ENCODE results near the gene DTWD2.

DTWD2 gene, protein sequence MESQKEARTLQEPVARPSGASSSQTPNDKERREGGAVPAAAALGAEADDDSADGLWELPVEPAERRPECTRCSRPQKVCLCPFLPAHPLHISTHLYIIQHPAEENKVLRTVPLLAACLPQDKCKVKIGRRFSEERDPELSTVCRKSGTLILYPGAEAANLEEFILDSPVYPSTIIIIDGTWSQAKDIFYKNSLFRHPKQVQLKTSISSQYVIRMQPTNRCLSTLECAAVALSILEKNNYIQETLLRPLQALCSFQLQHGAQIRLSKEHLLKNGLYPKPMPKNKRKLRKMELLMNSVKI

DNA sequence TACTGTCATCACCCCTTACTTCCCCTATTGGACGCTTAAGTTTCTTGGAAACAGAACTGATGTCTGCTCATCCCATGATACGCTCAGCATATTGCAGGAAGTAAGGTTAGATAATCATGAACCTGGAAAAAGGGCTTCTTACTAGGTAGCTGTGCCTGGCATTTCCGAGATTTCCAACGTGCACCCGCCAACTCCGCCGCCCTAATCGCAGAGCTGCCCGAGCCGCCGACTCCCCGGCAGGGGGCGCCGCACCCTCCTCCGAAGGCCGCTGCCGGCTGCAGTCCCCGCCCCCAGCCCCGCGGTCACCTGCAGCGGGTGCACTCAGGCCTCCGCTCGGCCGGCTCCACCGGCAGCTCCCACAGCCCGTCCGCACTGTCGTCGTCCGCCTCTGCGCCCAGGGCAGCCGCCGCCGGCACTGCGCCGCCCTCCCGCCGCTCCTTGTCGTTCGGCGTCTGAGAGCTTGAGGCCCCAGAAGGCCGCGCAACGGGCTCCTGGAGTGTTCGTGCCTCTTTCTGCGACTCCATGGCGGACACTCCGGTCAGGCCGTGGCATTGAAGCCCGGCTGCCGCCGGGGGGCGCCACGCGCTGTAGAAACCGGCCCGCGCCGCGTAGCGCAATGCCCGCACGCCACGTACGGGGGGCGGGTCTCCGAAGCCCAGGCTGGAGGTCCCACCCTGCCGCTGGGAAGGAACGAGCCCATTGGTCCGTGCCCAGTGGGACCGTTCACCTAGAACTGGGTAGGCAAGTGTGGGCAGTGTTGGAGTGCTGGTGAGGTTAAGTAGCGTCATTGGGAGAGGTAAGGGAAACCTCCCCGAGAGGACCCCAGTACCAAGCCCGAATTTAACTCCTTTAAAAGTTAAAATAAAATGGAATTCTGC, at the start of gene DTWD2:
Gene DTWD2, minus strand, starts transcription at position 560 of the 878 bp plus-strand sequence. Its CDS starts 36 bp downstream, at position 524.
- TF ChIP-seq ZFX (IDR thresholded peaks at IDR 0.05) = peak; percentile 94
- TF ChIP-seq, protein P1, sequence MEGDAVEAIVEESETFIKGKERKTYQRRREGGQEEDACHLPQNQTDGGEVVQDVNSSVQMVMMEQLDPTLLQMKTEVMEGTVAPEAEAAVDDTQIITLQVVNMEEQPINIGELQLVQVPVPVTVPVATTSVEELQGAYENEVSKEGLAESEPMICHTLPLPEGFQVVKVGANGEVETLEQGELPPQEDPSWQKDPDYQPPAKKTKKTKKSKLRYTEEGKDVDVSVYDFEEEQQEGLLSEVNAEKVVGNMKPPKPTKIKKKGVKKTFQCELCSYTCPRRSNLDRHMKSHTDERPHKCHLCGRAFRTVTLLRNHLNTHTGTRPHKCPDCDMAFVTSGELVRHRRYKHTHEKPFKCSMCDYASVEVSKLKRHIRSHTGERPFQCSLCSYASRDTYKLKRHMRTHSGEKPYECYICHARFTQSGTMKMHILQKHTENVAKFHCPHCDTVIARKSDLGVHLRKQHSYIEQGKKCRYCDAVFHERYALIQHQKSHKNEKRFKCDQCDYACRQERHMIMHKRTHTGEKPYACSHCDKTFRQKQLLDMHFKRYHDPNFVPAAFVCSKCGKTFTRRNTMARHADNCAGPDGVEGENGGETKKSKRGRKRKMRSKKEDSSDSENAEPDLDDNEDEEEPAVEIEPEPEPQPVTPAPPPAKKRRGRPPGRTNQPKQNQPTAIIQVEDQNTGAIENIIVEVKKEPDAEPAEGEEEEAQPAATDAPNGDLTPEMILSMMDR (conservative IDR thresholded peaks at IDR 0.05) = peak; percentile 100
- H3K27ac ChIP-seq = peak within 1 kb of the TSS; percentile 83

DNA sequence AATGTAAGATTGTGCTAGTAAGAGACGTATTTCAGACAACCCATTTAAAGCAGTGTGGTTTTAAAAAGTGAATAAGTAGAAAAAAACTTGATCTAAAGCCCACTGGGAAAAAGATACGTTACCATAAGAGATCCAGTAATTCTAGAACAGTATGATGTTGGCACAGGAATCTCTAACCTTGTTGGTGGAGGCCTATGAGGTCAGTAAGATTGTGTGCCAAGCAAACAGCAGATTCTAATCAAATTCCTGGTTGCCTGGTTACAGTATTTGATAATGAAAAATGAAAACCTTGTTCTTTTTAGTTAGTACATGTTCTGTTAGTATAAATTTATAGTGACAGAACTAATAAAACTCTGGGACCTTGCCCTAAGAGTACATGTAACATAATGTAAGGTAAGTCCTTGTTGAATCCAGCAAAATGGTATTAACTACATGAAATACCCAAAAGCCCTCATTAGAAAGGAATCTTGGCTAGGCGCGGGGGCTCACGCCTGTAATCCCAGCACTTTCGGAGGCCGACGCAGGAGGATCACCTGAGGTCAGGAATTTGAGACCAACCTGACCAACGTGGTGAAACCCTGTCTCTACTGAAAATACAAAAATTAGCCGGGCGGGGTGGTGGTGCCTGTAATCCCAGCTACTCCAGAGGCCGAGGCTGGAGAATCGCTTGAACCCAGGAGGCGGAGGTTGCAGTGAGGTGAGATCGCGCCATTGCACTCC, 49.3 kb upstream of the DTWD2 start:
- no peak for TF ChIP-seq ZFX (IDR thresholded peaks at IDR 0.05)
- TF ChIP-seq, protein P1 (conservative IDR thresholded peaks at IDR 0.05) = no peak
- H3K27ac ChIP-seq = peak overlapping the region; percentile 98

DNA sequence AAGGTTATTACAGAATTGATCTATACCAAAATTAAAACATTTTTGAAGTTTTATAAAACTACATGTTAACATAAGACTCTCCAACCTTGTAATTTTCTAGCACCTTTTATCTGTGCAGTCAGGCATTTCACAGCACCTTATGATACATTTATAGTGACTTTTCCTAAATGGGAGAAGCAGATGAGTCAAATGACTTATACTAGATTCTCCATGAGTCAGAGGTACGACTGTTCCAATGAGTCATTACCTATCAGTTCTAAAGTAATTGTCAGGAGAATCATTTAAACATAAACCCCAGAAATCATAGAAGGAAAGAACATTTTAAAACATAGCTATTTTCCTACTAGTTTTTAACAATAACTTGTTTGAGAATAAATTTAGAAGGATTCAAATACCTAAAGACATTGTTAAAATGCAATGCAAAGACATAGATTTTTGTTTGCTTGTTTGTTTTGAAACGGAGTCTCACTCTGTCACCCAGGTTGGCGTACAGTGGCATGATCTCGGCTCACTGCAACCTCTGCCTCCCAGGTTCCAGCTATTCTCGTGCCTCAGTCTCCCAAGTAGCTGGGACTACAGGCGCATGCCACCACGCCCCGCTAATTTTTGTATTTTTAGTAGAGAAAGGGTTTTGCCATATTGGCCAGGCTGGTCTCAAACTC, 47.9 kb upstream of the DTWD2 start:
- peak overlapping the region; percentile 98 for H3K27ac ChIP-seq
- no peak for TF ChIP-seq ZFX (IDR thresholded peaks at IDR 0.05)
- TF ChIP-seq, protein P1 (conservative IDR thresholded peaks at IDR 0.05) = no peak

DNA sequence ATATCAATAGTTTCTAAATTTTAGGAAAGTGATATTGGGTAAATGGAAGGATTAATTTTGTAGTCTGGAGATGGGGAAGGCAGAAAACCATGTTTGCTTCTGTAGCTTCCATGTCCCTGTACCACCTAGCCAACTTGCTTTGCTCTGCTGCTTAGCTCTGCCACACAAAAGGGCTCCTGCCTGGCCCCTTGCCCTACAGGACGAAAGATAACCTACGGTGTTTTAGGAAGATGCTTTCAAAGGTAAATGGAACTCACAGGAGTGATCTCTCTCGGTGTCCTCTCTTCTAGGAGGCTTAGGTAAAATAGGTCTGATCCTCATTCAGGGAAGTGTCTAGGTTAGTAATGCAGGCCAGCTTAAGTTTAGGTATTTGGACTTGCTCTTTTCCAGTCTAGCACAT, 44.8 kb upstream of the DTWD2 start:
- TF ChIP-seq ZFX (IDR thresholded peaks at IDR 0.05) = no peak
- TF ChIP-seq, protein P1 (conservative IDR thresholded peaks at IDR 0.05) = no peak
- H3K27ac ChIP-seq = no peak overlapping the region

DNA sequence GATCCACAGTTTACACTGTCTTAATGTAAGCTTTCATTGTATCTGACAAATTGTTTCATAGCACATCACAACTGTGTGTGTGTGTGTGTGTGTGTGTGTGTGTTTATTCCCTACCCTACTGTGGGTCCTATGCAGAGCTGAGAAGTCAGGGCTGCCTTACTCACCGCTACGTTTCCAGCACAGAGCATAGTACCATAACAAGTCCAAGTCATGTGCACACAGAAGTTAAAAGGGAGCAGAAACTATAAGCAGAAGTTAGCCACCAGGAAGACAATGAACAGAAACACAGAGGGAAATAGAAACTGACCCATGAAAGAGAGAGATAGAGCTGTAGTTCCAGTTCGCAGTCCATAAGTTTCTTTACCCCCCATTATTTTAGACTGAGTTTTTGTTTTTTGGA, 44.3 kb upstream of the DTWD2 start:
- H3K27ac ChIP-seq = no peak overlapping the region

DNA sequence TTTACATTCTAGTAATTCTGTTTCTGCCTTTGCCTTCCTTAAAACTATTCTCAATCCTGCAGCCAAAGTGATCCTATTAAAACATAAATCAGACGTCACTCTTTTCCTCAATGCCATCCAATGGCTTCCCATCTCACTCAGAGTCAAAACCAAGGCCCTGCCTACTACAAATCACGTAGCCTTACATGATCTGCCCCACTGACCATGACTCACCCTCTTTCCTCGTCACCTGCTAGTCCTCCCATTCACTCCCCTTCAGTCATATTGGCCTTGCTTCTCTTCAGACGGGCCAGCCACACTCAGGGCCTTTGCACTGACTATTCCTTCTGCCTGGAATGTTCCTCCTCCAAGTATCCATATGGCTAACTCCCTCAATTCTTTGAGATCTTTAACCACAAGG, 43.6 kb upstream of the DTWD2 start:
- H3K27ac ChIP-seq = no peak overlapping the region
- TF ChIP-seq, protein P1 (conservative IDR thresholded peaks at IDR 0.05) = no peak
- no peak for TF ChIP-seq ZFX (IDR thresholded peaks at IDR 0.05)

More for the DNA sequence above, 44.3 kb upstream of the DTWD2 start:
- TF ChIP-seq ZFX (IDR thresholded peaks at IDR 0.05) = no peak
- TF ChIP-seq, protein P1 (conservative IDR thresholded peaks at IDR 0.05) = no peak
